Panc1 (cell line): ENCODE measurements around the gene NBEAL1. TPM values are rescaled to one million over a fixed set of nuclear protein-coding genes. Genes with fewer than 3 reads are reported as not detected.

Experiments
- ATAC-seq: fragments of 200-7000 bp; cut with Tn5 transposase; 2 replicates; pipeline ENCODE4 v1.9.1; 2020; ENCODE audit warnings: mild to moderate bottlenecking, moderate library complexity
- BruUV-seq: library from RNA; stranded (reverse); fragments of 400-500 nt; replicated peaks from 2 replicates; lab custom pipeline; 2021; lab: Mats Ljungman, UMichigan
- CTCF ChIA-PET: fragments of 300-600 bp; sonication (Branson Sonifier 250); formaldehyde crosslinking; loops from one replicate; lab custom pipeline; 2022; ENCODE audit warnings: antibody characterized with exemption; lab: Charles Lee
- POLR2A ChIA-PET: fragments of 300-600 bp; sonication (Branson Sonifier 250); formaldehyde crosslinking; loops from one replicate; lab custom pipeline; 2022; ENCODE audit warnings: antibody characterized with exemption; lab: Charles Lee
- DNase-seq: peaks from one replicate; pipeline ENCODE4 v3.0.0-alpha.2; 2010; ENCODE audit warnings: low read depth, low spot score
- H3K27ac ChIP-seq: 2 replicates; pipeline ENCODE4 v1.5.1; 2011; ENCODE audit warnings: mild to moderate bottlenecking, low read length, inconsistent platforms
- H3K27me3 ChIP-seq: fragments of 200-500 bp; sonication (Bioruptor generic); 2 replicates; pipeline ENCODE4 v1.6.0; 2014; ENCODE audit warnings: low read length, inconsistent platforms; ENCODE audit not compliant: control insufficient read depth, insufficient read depth
- H3K36me3 ChIP-seq: fragments of 200-500 bp; sonication (Bioruptor generic); 2 replicates; pipeline ENCODE4 v1.5.1; 2014; ENCODE audit warnings: inconsistent platforms, mild to moderate bottlenecking, low read length, moderate library complexity; ENCODE audit not compliant: control insufficient read depth, insufficient read depth
- H3K4me1 ChIP-seq: 2 replicates; pipeline ENCODE4 v1.5.1; 2011; ENCODE audit warnings: inconsistent platforms, mild to moderate bottlenecking, low read length, moderate library complexity; ENCODE audit not compliant: control insufficient read depth, insufficient read depth
- H3K4me3 ChIP-seq, 2 experiments: 2 replicates each; pipeline ENCODE4 v1.5.1; 2011 to 2012; ENCODE audit warnings: low read depth in 2 of 2, low read length in 2 of 2, mild to moderate bottlenecking in 2 of 2, inconsistent platforms in 1 of 2, moderate library complexity in 1 of 2
- H3K9me3 ChIP-seq: fragments of 200-500 bp; sonication (Bioruptor generic); 2 replicates; pipeline ENCODE4 v1.5.1; 2014; ENCODE audit warnings: low read depth, mild to moderate bottlenecking, inconsistent platforms, low read length, moderate library complexity; ENCODE audit not compliant: control insufficient read depth, insufficient read depth
- CTCF ChIP-seq: fragments of 450-650 bp; IDR thresholded peaks from 2 replicates; pipeline ENCODE4 v1.5.1; 2017; ENCODE audit warnings: mild to moderate bottlenecking
- POLR2AphosphoS5 ChIP-seq: IDR thresholded peaks from 2 replicates; pipeline ENCODE4 v1.6.1; 2012; ENCODE audit warnings: mild to moderate bottlenecking, low read depth, low read length, moderate library complexity
- REST ChIP-seq, 2 experiments: IDR thresholded peaks; 2 replicates each; pipeline ENCODE4 v1.6.1; 2011 to 2012; ENCODE audit warnings: low read depth in 2 of 2, control low read depth in 1 of 2, low read length in 1 of 2, mild to moderate bottlenecking in 1 of 2, moderate library complexity in 1 of 2; ENCODE audit not compliant: insufficient read depth in 1 of 2
- SIN3A ChIP-seq: IDR thresholded peaks from 2 replicates; pipeline ENCODE4 v1.6.1; 2012; ENCODE audit warnings: low read depth, mild to moderate bottlenecking, low read length, moderate library complexity, borderline replicate concordance; ENCODE audit not compliant: insufficient read depth
- TCF7L2 ChIP-seq: IDR thresholded peaks from 2 replicates; pipeline ENCODE4 v1.6.1; 2011; ENCODE audit warnings: mild to moderate bottlenecking, low read depth, low read length, inconsistent platforms
- in situ Hi-C: cut with HindIII; loops from 2 replicates; pipeline ENCODE4 v1.10.0; 2016; ENCODE audit warnings: low sequenced_read_pairs, low pct_unique_long_range_greater_than_20kb
- intact Hi-C: fragments of 100-400 bp; cut with micrococcal nuclease; formaldehyde crosslinking; loops from one replicate; pipeline ENCODE4 v1.10.0; 2022; ENCODE audit not compliant: unreplicated experiment
- total RNA-seq: library from RNA; stranded (reverse); gene quantifications from one replicate; pipeline ENCODE4 v1.2.1, GENCODE V29; 2021; ENCODE audit not compliant: unreplicated experiment

Gene NBEAL1
- total RNA-seq, 1 experiment from 2014 or later = 26.1 TPM

- no TSS peak for BruUV-seq
- Histone ChIP-seq H3K9me3 (no peaks in the 10 kb centered on the region), H3K36me3 (peaks cover 3% of the 10 kb centered on the region; the same call in 1 of the 2 replicates), H3K4me3 (no peak overlapping the region), H3K27ac (no peak overlapping the region), H3K4me1 (no peaks in the 10 kb centered on the region), H3K27me3 (no peaks in the 10 kb centered on the region)
- DNase-seq (no peak), ATAC-seq (no peak)
- intact Hi-C loops = no loop called here
- no peak for TF ChIP-seq POLR2AphosphoS5
- TF ChIP-seq CTCF = no peak
- TF ChIP-seq TCF7L2 = no peak
- no peak for TF ChIP-seq REST (IDR thresholded peaks at IDR 0.05; ENCODE audit: insufficient read depth in 1 of 2, low read depth in 2 of 2, low read length in 1 of 2)
- no peak for TF ChIP-seq SIN3A
- CTCF ChIA-PET = no interaction called here
- POLR2A ChIA-PET = no interaction called here
- in situ Hi-C loops = no loop called here
Measured at GRCh38 chr2:203195331-203196036, 180.8 kb downstream of the NBEAL1 start.

GRCh38 chr2:203200866-203201265 lies 186.2 kb downstream of the NBEAL1 start:
- in situ Hi-C loops = no loop called here

More at GRCh38 chr2:203200866-203201265, 186.2 kb downstream of the NBEAL1 start:
- H3K27me3 ChIP-seq = no peaks in the 10 kb centered on the region
- no peaks in the 10 kb centered on the region for H3K4me1 ChIP-seq
- ChIA-PET POLR2A (interaction anchor here (0.6 kb wide), 1 partner anchor 567 kb away, joined by 3 read pairs; no protein-coding TSS in a partner anchor), CTCF (no interaction called here)
- DNase-seq = no peak
- ATAC-seq = no peak
- intact Hi-C loops = no loop called here
- H3K27ac ChIP-seq = no peak overlapping the region
- BruUV-seq = no TSS peak
- H3K9me3 ChIP-seq = no peaks in the 10 kb centered on the region
- no peak for TF ChIP-seq SIN3A
- TF ChIP-seq CTCF = no peak
- no peak for TF ChIP-seq TCF7L2
- TF ChIP-seq REST (IDR thresholded peaks at IDR 0.05; ENCODE audit: insufficient read depth in 1 of 2, low read depth in 2 of 2, low read length in 1 of 2) = no peak
- TF ChIP-seq POLR2AphosphoS5 = no peak
- H3K4me3 ChIP-seq = no peak overlapping the region
- no peaks in the 10 kb centered on the region; the same call in 1 of the 2 replicates for H3K36me3 ChIP-seq
